ENCODE measurements around the gene EGFL7.
A peak's percentile ranks its signal among the peaks of the same experiment; 100 is the strongest.
"Not testable (repeated sequence)": the region's sequence is repeated elsewhere in the genome, so short reads cannot be mapped to it uniquely, and the experiment has no call there.

Gene EGFL7

GRCh38 chr9:136630662-136630992, 32.1 kb upstream of the EGFL7 start:
- DNase-seq: no peak
- no peak overlapping the region for H3K4me3 ChIP-seq (ENCODE audit: low read depth, low read length)
- no peak overlapping the region for H3K27ac ChIP-seq
- no peaks in the 10 kb centered on the region for H3K27me3 ChIP-seq (replicated peaks)
- no peaks in the 10 kb centered on the region for H3K36me3 ChIP-seq (replicated peaks)
- in situ Hi-C loops (cut with HindIII; ENCODE audit: low pct_ligation_motif_present, low sequenced_read_pairs): no loop called here
- no peak for TF ChIP-seq CTCF (IDR thresholded peaks at IDR 0.05; ENCODE audit: low read depth, low read length, missing control alignments)

GRCh38 chr9:136631038-136632000, 31.4 kb upstream of the EGFL7 start:
- Histone ChIP-seq H3K36me3 (replicated peaks) (no peaks in the 10 kb centered on the region), H3K4me3 (ENCODE audit: low read depth, low read length) (no peak overlapping the region), H3K27ac (no peak overlapping the region), H3K27me3 (replicated peaks) (no peaks in the 10 kb centered on the region)
- TF ChIP-seq CTCF (IDR thresholded peaks at IDR 0.05; ENCODE audit: low read depth, low read length, missing control alignments): peak; percentile 92
- in situ Hi-C loops (cut with HindIII; ENCODE audit: low pct_ligation_motif_present, low sequenced_read_pairs): no loop called here
- peak; percentile 70 for DNase-seq

GRCh38 chr9:136632072-136632471, 30.6 kb upstream of the EGFL7 start:
- H3K36me3 ChIP-seq (replicated peaks); H3K27me3 ChIP-seq (replicated peaks); H3K4me3 ChIP-seq (ENCODE audit: low read depth, low read length); DNase-seq; in situ Hi-C loops (cut with HindIII; ENCODE audit: low pct_ligation_motif_present, low sequenced_read_pairs); H3K27ac ChIP-seq: not testable (repeated sequence)

- H3K4me3 ChIP-seq (ENCODE audit: low read depth, low read length); H3K27ac ChIP-seq; H3K36me3 ChIP-seq (replicated peaks); H3K27me3 ChIP-seq (replicated peaks); in situ Hi-C loops (cut with HindIII; ENCODE audit: low pct_ligation_motif_present, low sequenced_read_pairs); DNase-seq: not testable (repeated sequence)
Measured at GRCh38 chr9:136632491-136633106, 30.1 kb upstream of the EGFL7 start.

- TF ChIP-seq CTCF (IDR thresholded peaks at IDR 0.05; ENCODE audit: low read depth, low read length, missing control alignments): no peak
- Histone ChIP-seq H3K27me3 (replicated peaks) (no peaks in the 10 kb centered on the region), H3K36me3 (replicated peaks) (no peaks in the 10 kb centered on the region), H3K27ac (no peak overlapping the region), H3K4me3 (ENCODE audit: low read depth, low read length) (no peak overlapping the region)
- DNase-seq: no peak
- in situ Hi-C loops (cut with HindIII; ENCODE audit: low pct_ligation_motif_present, low sequenced_read_pairs): no loop called here
Measured at GRCh38 chr9:136634904-136635303, 27.8 kb upstream of the EGFL7 start.

GRCh38 chr9:136640171-136641111, 22.3 kb upstream of the EGFL7 start:
- no peaks in the 10 kb centered on the region for H3K27me3 ChIP-seq (replicated peaks)
- in situ Hi-C loops (cut with HindIII; ENCODE audit: low pct_ligation_motif_present, low sequenced_read_pairs): loop anchor here (5.0 kb wide), 1 partner anchor 153 kb away; no protein-coding TSS in a partner anchor
- H3K4me3 ChIP-seq (ENCODE audit: low read depth, low read length): no peak overlapping the region
- no peaks in the 10 kb centered on the region for H3K36me3 ChIP-seq (replicated peaks)
- no peak for DNase-seq
- no peak overlapping the region for H3K27ac ChIP-seq
- TF ChIP-seq CTCF (IDR thresholded peaks at IDR 0.05; ENCODE audit: low read depth, low read length, missing control alignments): no peak
